K562 (cell line): Measurements from ENCODE around the gene FOXD2. TPM values are rescaled to one million over a fixed set of nuclear protein-coding genes. Genes with fewer than 3 reads are reported as not detected.

Experiments
- ATAC-seq: fragments of 200-7000 bp; cut with Tn5 transposase; 3 replicates; pipeline ENCODE4 v1.9.1; 2020; ENCODE audit warnings: moderate library complexity
- BruUV-seq: library from RNA; stranded (reverse); fragments of 400-500 nt; replicated peaks from 2 replicates; lab custom pipeline; 2021; lab: Mats Ljungman, UMichigan
- CTCF ChIA-PET: fragments of 300-600 bp; formaldehyde crosslinking; extraction: SDS; loops from one replicate; lab custom pipeline; 2021; ENCODE audit warnings: low intra/inter-chr PET ratio; lab: Yijun Ruan, JAX
- POLR2A ChIA-PET: fragments of 300-600, 350-650 bp; sonication (Branson Sonifier 250); formaldehyde crosslinking; extraction: SDS; loops from one replicate; lab custom pipeline; 2021; ENCODE audit warnings: antibody characterized with exemption, inconsistent platforms; lab: Yijun Ruan, JAX
- DNase-seq, 4 experiments: peaks; one replicate each; pipeline versions ENCODE4 v3.0.0 to v3.0.0-alpha.2; 2011 to 2018; ENCODE audit warnings: low spot score in 3 of 4, mixed read lengths in 3 of 4; ENCODE audit errors: extremely low read depth in 1 of 4
- FAIRE-seq: peaks from 2 replicates; lab custom pipeline; 2011; peaks lifted over from hg19 to GRCh38; lab: Jason Lieb, UNC
- H2AFZ ChIP-seq: 2 replicates; pipeline ENCODE4 v1.6.0; 2011; ENCODE audit warnings: low read depth, low read length, control low read depth, inconsistent platforms
- H3K27ac ChIP-seq: fragments of 200-600 bp; 3 replicates; pipeline ENCODE4 v1.8.0; 2011; ENCODE audit warnings: low read depth, mild to moderate bottlenecking, control low read depth, inconsistent platforms, low read length, moderate library complexity, mixed read lengths; ENCODE audit errors: extremely low read depth
- H3K27me3 ChIP-seq, 2 experiments: fragments of 300-600 bp in 1 of 2; 2 replicates in 1 of 2; 3 replicates in 1 of 2; pipeline versions ENCODE4 v1.6.0 to v1.8.0; 2011; ENCODE audit warnings: inconsistent platforms in 2 of 2, low read length in 2 of 2, mild to moderate bottlenecking in 1 of 2, mixed read lengths in 1 of 2, moderate library complexity in 1 of 2; ENCODE audit not compliant: control insufficient read depth in 2 of 2, insufficient read depth in 2 of 2
- H3K36me3 ChIP-seq: fragments of 300-600 bp; 3 replicates; pipeline ENCODE4 v1.8.0; 2011; ENCODE audit warnings: mild to moderate bottlenecking, low read length, inconsistent platforms; ENCODE audit not compliant: control insufficient read depth, insufficient read depth
- H3K4me1 ChIP-seq, 2 experiments: fragments of 200-600 bp in 1 of 2; replicated peaks in 1 of 2; 2 replicates in 1 of 2; 3 replicates in 1 of 2; pipeline versions ENCODE4 v1.5.1 to v1.8.0; 2011; ENCODE audit warnings: inconsistent platforms in 2 of 2, low read length in 2 of 2, mild to moderate bottlenecking in 1 of 2, mixed read lengths in 1 of 2, moderate library complexity in 1 of 2; ENCODE audit not compliant: control insufficient read depth in 2 of 2, insufficient read depth in 2 of 2
- H3K4me2 ChIP-seq: 2 replicates; pipeline ENCODE4 v1.6.1; 2011; ENCODE audit warnings: low read length, control low read depth, inconsistent platforms, mixed read lengths; ENCODE audit not compliant: insufficient read depth
- H3K4me3 ChIP-seq: fragments of 200-600 bp; sonication (generic), shearing (Covaris generic); 2 replicates; pipeline ENCODE4 v1.5.1; 2016; ENCODE audit warnings: control low read depth, inconsistent platforms
- H3K79me2 ChIP-seq: fragments of 200-600 bp; 3 replicates; pipeline ENCODE4 v1.8.0; 2011; ENCODE audit warnings: low read length, inconsistent platforms; ENCODE audit not compliant: control insufficient read depth, insufficient read depth
- H3K9ac ChIP-seq, 2 experiments: 2 replicates each; pipeline versions ENCODE4 v1.6.0 to v1.6.1; 2011; ENCODE audit warnings: low read depth in 2 of 2, low read length in 2 of 2, control low read depth in 1 of 2, inconsistent platforms in 1 of 2, mild to moderate bottlenecking in 1 of 2, mixed read lengths in 1 of 2; ENCODE audit not compliant: insufficient read depth in 1 of 2
- H3K9me1 ChIP-seq: one replicate; pipeline ENCODE4 v1.6.0; 2011; ENCODE audit warnings: inconsistent platforms, mild to moderate bottlenecking, low read length, moderate library complexity; ENCODE audit not compliant: control insufficient read depth, insufficient read depth
- H3K9me3 ChIP-seq: replicated peaks from 2 replicates; pipeline ENCODE4 v1.5.1; 2011; ENCODE audit warnings: low read depth, low read length, inconsistent platforms; ENCODE audit not compliant: control insufficient read depth, insufficient read depth
- H4K20me1 ChIP-seq: replicated peaks from 2 replicates; pipeline ENCODE4 v1.6.1; 2011; ENCODE audit warnings: low read length, inconsistent platforms, mixed read lengths; ENCODE audit not compliant: control insufficient read depth, insufficient read depth
- CREB5 ChIP-seq: fragments of 250-450 bp; sonication (Bioruptor Pico); IDR thresholded peaks from 2 replicates; pipeline ENCODE4 v1.5.0; 2020; ENCODE audit warnings: mild to moderate bottlenecking
- HDAC1 ChIP-seq, 2 experiments: fragments of 450-650 bp; IDR thresholded peaks; 2 replicates each; pipeline ENCODE4 v1.6.1; 2016 to 2017; ENCODE audit warnings: inconsistent platforms in 1 of 2, mild to moderate bottlenecking in 1 of 2, moderate library complexity in 1 of 2
- RERE ChIP-seq: sonication (generic); formaldehyde crosslinking; IDR thresholded peaks from 2 replicates; pipeline ENCODE4 v1.8.0; 2023; ENCODE audit warnings: missing genetic modification reagents, mild to moderate bottlenecking, borderline replicate concordance
- TAF1 ChIP-seq: IDR thresholded peaks from 2 replicates; pipeline ENCODE4 v1.6.1; 2011; ENCODE audit warnings: mild to moderate bottlenecking, low read length, moderate library complexity; ENCODE audit not compliant: insufficient read depth, control insufficient read depth, severe bottlenecking; ENCODE audit errors: extremely low read depth
- ZNF655 ChIP-seq: fragments of 250-450 bp; sonication (Bioruptor Pico); IDR thresholded peaks from 2 replicates; pipeline ENCODE4 v1.5.0; 2021
- WGBS: fragments of 100-300 bp; shearing (Covaris generic); methylation state at CpG from one replicate; pipeline ENCODE4 v1.1.6; 2016; ENCODE audit warnings: low coverage, mixed read lengths; ENCODE audit not compliant: insufficient coverage; ENCODE audit errors: missing lambda C conversion rate; 5-methylcytosine and 5-hydroxymethylcytosine counted together
- in situ Hi-C: fragments of 300-500 bp; cut with MboI; formaldehyde crosslinking; loops from 4 replicates; pipeline ENCODE4 v1.15.0; 2018; ENCODE audit warnings: inconsistent platforms, mixed read lengths
- intact Hi-C: fragments of 100-400 bp; cut with micrococcal nuclease; formaldehyde crosslinking; loops from 2 replicates; pipeline ENCODE4 v1.14.2; 2022
- polyA plus RNA-seq, 8 experiments: library from polyadenylated mRNA; depleted of rRNA in 4 of 8; stranded (reverse) in 5 of 8; unstranded in 3 of 8; fragments of >200 nt; fragmentation: Nextera tagmentation in 2 of 8; fragmentation: Illumina TruSeq in 1 of 8; extraction: Ambion mirVana in 2 of 8; extraction: Trizol in 1 of 8; gene quantifications; 2 replicates each; pipeline versions ENCODE4 v1.2.1 to v1.2.3, GENCODE V29; 2011 to 2014; ENCODE audit warnings: inconsistent platforms in 1 of 8, missing spikeins in 1 of 8
- total RNA-seq, 7 experiments: library from RNA; depleted of rRNA in 6 of 7; stranded (reverse); fragments of >200 nt in 6 of 7; fragmentation: Illumina TruSeq in 2 of 7; extraction: Trizol in 2 of 7; gene quantifications; 2 replicates each; pipeline versions ENCODE4 v1.2.1 to v1.2.3, GENCODE V29; 2011 to 2021; ENCODE audit warnings: low replicate concordance in 1 of 7

FOXD2 gene
- total and polyA plus RNA-seq, 9 of the 15 experiments (the other 6 are each of a cell fraction or from before 2014, with no cell fraction given): 0.06 to 1.2 (median 0.22) TPM

- WGBS: 2% methylated on average over 3 of the region's 3 CpGs
- Histone ChIP-seq H3K36me3 (no peaks in the 10 kb centered on the region), H3K9me1 (no peaks in the 10 kb centered on the region), H4K20me1 (peaks cover 4% of the 10 kb centered on the region; the same call in 1 of the 2 replicates), H3K9me3 (no peaks in the 10 kb centered on the region), H3K27ac (no peak overlapping the region), H3K4me2 (no peak overlapping the region), H3K9ac (no peak overlapping the region), H3K4me3 (no peak overlapping the region), H3K79me2 (no peaks in the 10 kb centered on the region), H2AFZ (no peak overlapping the region), H3K27me3 (peaks cover 18 to 52% of the 10 kb centered on the region in 2 experiments; a peak in 4 of 5 replicates)
- DNase-seq: no peak
- ATAC-seq: no peak
- ChIA-PET CTCF (no interaction called here), POLR2A (no interaction called here)
- no TSS peak for BruUV-seq
- intact Hi-C loops: no loop called here
- in situ Hi-C loops: no loop called here
- no peak for FAIRE-seq
- TF ChIP-seq CREB5 (no peak), RERE (no peak), TAF1 (no peak), HDAC1 (IDR thresholded peaks at IDR 0.05) (no peak), ZNF655 (CRISPR knock-in tag) (no peak)
- TF ChIP-seq, all 486 proteins: peak for 0
- no peaks in the 10 kb centered on the region for H3K4me1 ChIP-seq
These were observed 44.1 kb downstream of the FOXD2 start for GRCh38 chr1:47481936-47482335.
